OCI-LY1 (cell line): ENCODE measurements around the gene SVBP.

Source experiments
- H2AFZ ChIP-seq: fragments of 200-600 bp; sonication (generic), shearing (Covaris generic); 2 replicates; pipeline ENCODE4 v1.6.0; 2014; ENCODE audit warnings: antibody characterized with exemption, mild to moderate bottlenecking, low read length
- H3F3A ChIP-seq: fragments of 200-600 bp; sonication (generic), shearing (Covaris generic); 2 replicates; pipeline ENCODE4 v1.6.0; 2014; ENCODE audit warnings: mild to moderate bottlenecking, antibody characterized with exemption, low read length, moderate library complexity; ENCODE audit not compliant: insufficient read depth
- H3K27ac ChIP-seq: fragments of 200-600 bp; sonication (generic); 2 replicates; pipeline ENCODE4 v1.5.1; 2014; ENCODE audit warnings: low read length, mixed run types, mild to moderate bottlenecking, low read depth; ENCODE audit not compliant: poor library complexity, severe bottlenecking
- H3K27me3 ChIP-seq: fragments of 200-600 bp; sonication (generic); 2 replicates; pipeline ENCODE4 v1.6.0; 2014; ENCODE audit warnings: antibody characterized with exemption, mild to moderate bottlenecking, low read length, moderate library complexity; ENCODE audit not compliant: insufficient read depth
- H3K36me3 ChIP-seq: fragments of 200-600 bp; sonication (generic); 2 replicates; pipeline ENCODE4 v1.6.1; 2014; ENCODE audit warnings: mild to moderate bottlenecking, antibody characterized with exemption, low read length, moderate library complexity, mixed read lengths; ENCODE audit not compliant: insufficient read depth
- H3K4me1 ChIP-seq: fragments of 200-600 bp; sonication (generic); 2 replicates; pipeline ENCODE4 v1.5.1; 2014; ENCODE audit warnings: mild to moderate bottlenecking, low read length, moderate library complexity; ENCODE audit not compliant: insufficient read depth, severe bottlenecking
- H3K4me2 ChIP-seq: fragments of 200-600 bp; sonication (generic), shearing (Covaris generic); 2 replicates; pipeline ENCODE4 v1.6.1; 2014; ENCODE audit warnings: low read length
- H3K4me3 ChIP-seq: fragments of 200-600 bp; sonication (generic); 2 replicates; pipeline ENCODE4 v1.5.1; 2014; ENCODE audit warnings: low read length, low read depth, mild to moderate bottlenecking, mixed read lengths; ENCODE audit not compliant: poor library complexity, severe bottlenecking
- H3K79me2 ChIP-seq: fragments of 200-600 bp; shearing (Covaris generic); 2 replicates; pipeline ENCODE4 v1.6.1; 2016; ENCODE audit warnings: mixed run types, low read length, mixed read lengths; ENCODE audit not compliant: insufficient read depth
- H3K9ac ChIP-seq: fragments of 200-600 bp; sonication (generic), shearing (Covaris generic); 2 replicates; pipeline ENCODE4 v1.6.1; 2014; ENCODE audit warnings: mild to moderate bottlenecking, low read length, mixed read lengths
- H3K9me2 ChIP-seq: fragments of 200-600 bp; sonication (generic), shearing (Covaris generic); 2 replicates; pipeline ENCODE4 v1.6.1; 2014; ENCODE audit warnings: low read depth, mild to moderate bottlenecking, low read length, mixed read lengths
- H3K9me3 ChIP-seq: fragments of 200-600 bp; shearing (Covaris generic); 2 replicates; pipeline ENCODE4 v1.6.1; 2014; ENCODE audit warnings: low read length, mixed read lengths
- H4K20me1 ChIP-seq: fragments of 200-600 bp; sonication (generic), shearing (Covaris generic); 2 replicates; pipeline ENCODE4 v1.6.0; 2016; ENCODE audit warnings: mild to moderate bottlenecking, low read length; ENCODE audit not compliant: insufficient read depth
- CTCF ChIP-seq: fragments of 200-600 bp; sonication (generic), shearing (Covaris generic); IDR thresholded peaks from 2 replicates; pipeline ENCODE4 v1.5.1; 2017; ENCODE audit warnings: mild to moderate bottlenecking, antibody characterized with exemption, low read length, moderate library complexity, mixed read lengths
- EZH2 ChIP-seq: fragments of 200-600 bp; sonication (generic), shearing (Covaris generic); IDR thresholded peaks from 2 replicates; pipeline ENCODE4 v1.8.0; 2017; ENCODE audit warnings: borderline replicate concordance, mixed run types, mild to moderate bottlenecking, antibody characterized with exemption, low read length, moderate library complexity, mixed read lengths

Gene SVBP

GRCh38 chr1:42797979-42798378 is 19.2 kb downstream of the SVBP start:
- Histone ChIP-seq H4K20me1 (no peaks in the 10 kb centered on the region), H3K27me3 (no peaks in the 10 kb centered on the region), H2AFZ (no peak overlapping the region), H3K36me3 (no peaks in the 10 kb centered on the region), H3K79me2 (no peaks in the 10 kb centered on the region), H3K9me3 (no peaks in the 10 kb centered on the region), H3K27ac (no peak overlapping the region), H3K4me3 (no peak overlapping the region), H3K9me2 (no peaks in the 10 kb centered on the region), H3F3A (no peaks in the 10 kb centered on the region), H3K4me2 (no peak overlapping the region), H3K4me1 (no peaks in the 10 kb centered on the region), H3K9ac (no peak overlapping the region)
- TF ChIP-seq CTCF (no peak), EZH2 (no peak)

- Histone ChIP-seq H3K9me3 (no peaks in the 10 kb centered on the region), H3K9me2 (no peaks in the 10 kb centered on the region), H4K20me1 (no peaks in the 10 kb centered on the region), H3F3A (no peaks in the 10 kb centered on the region), H3K27me3 (no peaks in the 10 kb centered on the region), H3K36me3 (no peaks in the 10 kb centered on the region), H3K27ac (no peak overlapping the region), H3K4me2 (no peak overlapping the region), H2AFZ (no peak overlapping the region), H3K79me2 (no peaks in the 10 kb centered on the region), H3K9ac (no peak overlapping the region), H3K4me3 (no peak overlapping the region), H3K4me1 (no peaks in the 10 kb centered on the region)
- TF ChIP-seq CTCF (no peak), EZH2 (no peak)
These were observed 19.8 kb downstream of the SVBP start for GRCh38 chr1:42797414-42797813.

GRCh38 chr1:42793824-42794223 is 23.4 kb downstream of the SVBP start:
- TF ChIP-seq EZH2 (no peak), CTCF (no peak)
- H3K4me2 ChIP-seq, result no peak overlapping the region
- no peaks in the 10 kb centered on the region for H3K27me3 ChIP-seq
- no peak overlapping the region for H3K27ac ChIP-seq
- no peak overlapping the region for H3K9ac ChIP-seq
- no peaks in the 10 kb centered on the region for H3K36me3 ChIP-seq
- H3K9me2 ChIP-seq, result no peaks in the 10 kb centered on the region
- no peak overlapping the region for H3K4me3 ChIP-seq
- H3K4me1 ChIP-seq, result no peaks in the 10 kb centered on the region
- no peaks in the 10 kb centered on the region for H4K20me1 ChIP-seq
- H3K79me2 ChIP-seq, result no peaks in the 10 kb centered on the region
- no peak overlapping the region for H2AFZ ChIP-seq
- no peaks in the 10 kb centered on the region for H3F3A ChIP-seq
- no peaks in the 10 kb centered on the region for H3K9me3 ChIP-seq
